Inflammatory macrophage (primary cell): Measurements from ENCODE around the gene SMIM35.
"Not testable (repeated sequence)": the region's sequence is repeated elsewhere in the genome, so short reads cannot be mapped to it uniquely, and the experiment has no call there.

ENCODE experiments used
- DNase-seq, 2 donors: peaks; one replicate each; pipeline ENCODE4 v3.0.0-alpha.2; 2020 to 2022

The SMIM35 gene

GRCh38 chr11:117980280-117980679 is 106.5 kb downstream of the SMIM35 start:
- no peak for DNase-seq

DNA sequence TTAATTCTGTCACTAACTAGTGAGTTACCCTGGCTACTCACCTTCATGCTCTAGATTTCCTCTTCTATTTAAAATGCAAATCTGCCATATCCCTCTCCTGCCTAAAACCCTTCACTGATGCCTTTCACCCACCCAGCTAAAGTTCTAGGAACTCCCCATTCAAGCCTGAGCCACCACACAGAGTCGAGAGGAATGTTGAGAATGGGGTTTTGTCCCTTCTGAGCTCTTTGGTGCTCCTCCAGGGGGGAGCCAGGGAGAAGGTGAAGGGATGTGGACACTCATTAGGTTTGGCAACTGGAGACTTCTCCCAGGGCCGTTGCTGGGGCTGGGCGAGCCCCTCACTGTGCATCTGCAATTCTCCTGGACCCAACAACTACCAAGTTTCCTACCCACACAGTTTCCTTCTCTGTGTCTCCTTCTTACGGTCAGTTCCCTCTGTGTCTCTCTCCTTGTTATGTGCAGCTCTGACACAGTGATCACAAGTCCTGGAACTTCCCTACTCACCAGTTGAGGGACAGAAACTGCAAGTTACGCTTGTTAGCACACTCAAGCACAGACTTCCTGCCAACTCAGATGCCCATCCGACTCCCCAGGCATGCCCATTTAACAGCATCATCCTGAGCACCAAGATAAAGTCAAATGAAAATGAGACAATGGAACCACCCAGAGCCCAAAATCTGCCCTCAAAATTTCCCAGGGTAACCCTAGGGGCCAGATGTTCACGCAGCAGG is 107.1 kb downstream of the SMIM35 start:
- DNase-seq = peak; percentile 91 to 93

GRCh38 chr11:117978991-117979390 is 107.8 kb downstream of the SMIM35 start:
- no peak for DNase-seq

DNA sequence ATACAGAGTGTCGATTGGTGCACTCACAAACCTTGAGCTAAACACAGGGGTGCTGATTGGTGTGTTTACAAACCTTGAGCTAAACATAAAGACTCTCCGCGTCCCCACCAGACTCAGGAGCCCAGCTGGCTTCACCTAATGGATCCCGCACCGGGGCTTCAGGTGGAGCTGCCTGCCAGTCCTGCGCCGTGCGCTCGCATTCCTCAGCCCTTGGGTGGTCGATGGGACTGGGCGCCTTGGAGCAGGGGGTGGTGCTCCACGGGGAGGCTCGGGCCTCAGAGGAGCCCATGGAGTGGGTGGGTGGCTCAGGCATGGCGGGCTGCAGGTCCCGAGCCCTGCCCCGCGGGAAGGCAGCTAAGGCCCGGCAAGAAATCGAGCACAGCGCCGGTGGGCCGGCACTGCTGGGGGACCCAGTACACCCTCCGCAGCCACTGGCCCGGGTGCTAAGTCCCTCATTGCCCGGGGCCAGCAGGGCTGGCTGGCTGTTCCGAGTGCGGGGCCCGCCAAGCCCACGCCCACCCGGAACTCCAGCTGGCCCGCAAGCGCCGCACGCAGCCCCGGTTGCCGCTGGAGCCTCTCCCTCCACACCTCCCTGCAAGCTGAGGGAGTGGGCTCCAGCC is 108.4 kb downstream of the SMIM35 start:
- not testable (repeated sequence) for DNase-seq

DNA sequence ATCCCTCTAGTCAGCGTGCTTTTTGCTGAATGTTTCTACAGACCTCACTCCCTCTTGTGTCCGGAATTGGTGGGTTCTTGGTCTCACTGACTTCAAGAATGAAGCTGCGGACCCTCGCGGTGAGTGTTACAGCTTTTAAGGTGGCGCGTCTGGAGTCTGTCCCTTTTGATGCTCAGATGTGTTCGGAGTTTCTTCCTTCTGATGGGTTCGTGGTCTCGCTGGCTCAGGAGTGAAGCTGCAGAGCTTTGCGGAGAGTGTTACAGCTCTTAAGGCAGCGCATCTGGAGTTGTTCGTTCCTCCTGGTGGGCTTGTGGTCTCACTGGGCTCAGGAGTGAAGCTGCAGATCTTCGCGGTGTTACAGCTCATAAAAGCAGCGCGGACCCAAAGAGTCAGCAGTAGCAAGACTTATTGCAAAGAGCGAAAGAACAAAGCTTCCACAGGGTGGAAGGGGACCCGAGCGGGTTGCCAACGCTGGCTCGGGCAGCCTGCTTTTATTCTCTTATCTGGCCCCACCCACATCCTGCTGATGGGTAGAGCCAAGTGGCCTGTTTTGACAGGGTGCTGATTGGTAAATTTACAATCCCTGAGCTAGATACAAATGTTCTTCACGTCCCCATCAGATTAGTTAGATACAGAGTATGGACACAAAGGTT is 109.0 kb downstream of the SMIM35 start:
- DNase-seq = not testable (repeated sequence)

- peak; percentile 35 to 54 for DNase-seq
Observed at GRCh38 chr11:117977029-117977428, 109.7 kb downstream of the SMIM35 start.

DNA sequence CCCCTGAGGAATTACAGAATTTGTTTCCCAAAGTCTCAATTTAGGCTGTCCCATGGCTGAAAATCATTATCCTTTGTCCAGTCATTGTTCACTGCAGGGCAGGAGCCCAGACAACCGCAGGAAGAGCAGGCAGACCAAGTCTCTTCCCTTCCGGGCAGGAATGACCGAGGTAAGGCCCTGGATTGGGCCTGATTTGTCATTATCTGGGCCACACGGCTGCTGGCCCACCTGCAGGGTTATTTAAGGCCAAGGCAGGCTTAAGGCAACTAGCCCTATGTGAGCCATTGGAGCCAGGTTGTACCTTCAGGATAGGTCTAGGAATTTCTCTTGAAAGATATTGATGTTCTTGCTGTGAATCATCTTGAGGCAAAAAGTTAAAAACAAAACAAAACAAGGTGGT is 110.3 kb downstream of the SMIM35 start:
- no peak for DNase-seq

DNA sequence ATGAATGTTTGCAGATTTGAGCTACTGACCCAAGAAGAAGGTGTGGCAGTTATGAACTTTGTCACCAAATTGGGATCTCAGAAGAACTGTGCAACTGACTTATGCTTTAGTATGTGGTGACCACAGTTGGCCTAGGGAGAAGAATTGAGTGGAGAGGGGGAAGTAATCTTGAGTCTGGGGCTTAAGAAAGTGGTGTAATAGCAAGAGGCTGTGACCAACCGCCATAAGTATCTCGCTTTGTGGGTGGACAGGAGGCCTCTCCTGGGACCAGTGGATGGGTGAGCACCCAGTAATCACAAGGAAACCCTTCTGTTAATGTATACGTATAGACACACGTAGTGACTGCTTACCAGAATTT is 113.3 kb downstream of the SMIM35 start:
- peak; percentile 63 to 77 for DNase-seq

- DNase-seq = no peak
Observed at GRCh38 chr11:117972629-117973502, 113.9 kb downstream of the SMIM35 start.

DNA sequence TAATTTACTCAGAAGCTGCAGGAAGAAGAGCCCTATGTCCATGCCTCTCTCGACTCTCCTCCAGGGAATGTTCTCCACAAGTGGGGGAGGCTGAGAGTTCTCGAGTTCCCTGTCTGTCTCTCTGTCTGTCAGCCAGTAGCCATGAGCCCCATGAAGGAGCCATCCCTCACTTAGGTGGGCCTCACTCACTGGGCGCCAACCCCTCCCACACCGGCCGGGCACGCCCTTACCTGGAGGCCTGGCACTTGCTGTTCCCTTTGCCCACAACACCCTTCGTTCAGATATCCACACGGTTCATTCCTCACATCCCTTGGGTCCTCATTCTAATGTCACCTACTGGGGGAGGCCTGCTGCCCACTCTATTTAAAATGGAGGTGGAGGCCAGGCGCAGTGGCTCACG is 114.7 kb downstream of the SMIM35 start:
- no peak for DNase-seq

- DNase-seq = peak; percentile 87
Observed at GRCh38 chr11:117970400-117971024, 116.3 kb downstream of the SMIM35 start.

DNA sequence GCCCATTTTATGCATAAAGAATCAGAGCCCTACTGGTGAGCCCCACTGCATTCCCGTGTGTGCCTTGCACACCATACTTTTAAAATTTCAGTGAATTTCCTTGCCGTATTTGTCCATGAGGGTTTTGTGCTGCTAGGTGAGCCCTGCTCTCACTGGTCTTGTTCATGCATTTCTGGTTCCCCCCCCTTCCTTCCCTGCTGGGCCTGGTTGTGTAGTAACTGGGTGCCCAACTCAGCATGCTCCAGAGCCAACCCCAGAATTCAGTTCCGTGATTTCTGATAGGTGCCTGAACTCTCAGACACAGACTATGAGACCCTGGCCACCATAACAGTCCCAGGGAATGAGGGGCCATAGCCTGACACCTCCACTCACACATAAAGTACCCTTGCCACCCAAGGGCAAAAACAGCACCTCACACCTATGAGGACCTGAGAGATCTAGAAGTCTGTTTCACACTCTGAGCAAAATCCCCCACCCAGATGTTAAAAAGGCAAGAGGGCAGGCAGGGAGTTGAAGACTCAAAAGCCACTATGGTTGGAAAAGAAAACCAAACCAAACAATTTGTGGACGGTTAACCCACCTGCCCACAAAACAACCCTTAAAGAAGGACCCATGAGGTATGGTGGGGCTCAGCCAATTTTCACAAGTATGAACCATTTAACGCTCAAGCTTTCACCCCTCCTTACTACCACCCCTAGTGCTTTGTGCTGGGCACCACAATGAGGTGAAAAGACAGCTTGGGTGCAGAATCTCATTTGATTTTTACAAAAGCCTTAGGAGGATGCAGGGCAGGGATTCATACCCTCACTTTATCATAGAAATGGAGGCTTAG is 117.4 kb downstream of the SMIM35 start:
- DNase-seq = no peak

GRCh38 chr11:117966908-117967307 is 119.9 kb downstream of the SMIM35 start:
- DNase-seq = no peak

DNA sequence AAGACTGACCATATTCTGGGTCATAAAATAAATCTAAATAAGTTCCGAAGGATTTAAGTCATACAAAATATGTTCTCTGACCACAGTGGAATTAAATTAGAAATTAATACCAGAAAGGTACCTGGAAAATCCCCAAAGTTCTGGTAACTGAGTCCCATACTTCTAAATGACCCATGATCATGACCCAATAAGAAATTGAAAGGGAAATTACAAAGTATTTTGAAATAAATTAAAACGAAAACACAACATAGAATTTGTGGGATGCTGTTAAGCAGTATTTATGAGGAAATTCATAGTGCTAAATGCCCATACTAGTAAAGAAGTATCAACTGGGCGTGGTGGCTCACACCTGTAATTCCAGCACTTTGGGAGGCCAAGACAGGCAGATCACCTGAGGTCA is 123.9 kb downstream of the SMIM35 start:
- no peak for DNase-seq

GRCh38 chr11:117961896-117962295 is 124.9 kb downstream of the SMIM35 start:
- no peak for DNase-seq

- DNase-seq = no peak
Observed at GRCh38 chr11:117960406-117960805, 126.4 kb downstream of the SMIM35 start.

GRCh38 chr11:117959438-117960149 is 127.2 kb downstream of the SMIM35 start:
- DNase-seq = peak; percentile 58 to 75

- DNase-seq = no peak
Observed at GRCh38 chr11:117958949-117959348, 127.8 kb downstream of the SMIM35 start.
